H1 (cell line): ENCODE data around the gene SRGAP3. TPM values are rescaled to one million over a fixed set of nuclear protein-coding genes. Genes with fewer than 3 reads are reported as not detected.

Experiments
- CTCF ChIA-PET: fragments of 300-600 bp; sonication (Branson Sonifier 250); formaldehyde crosslinking; loops from one replicate; lab custom pipeline; 2021; ENCODE audit not compliant: partially characterized antibody; lab: Charles Lee
- POLR2A ChIA-PET: fragments of 300-600 bp; sonication (Branson Sonifier 250); formaldehyde crosslinking; loops from one replicate; lab custom pipeline; 2021; ENCODE audit warnings: inconsistent platforms; ENCODE audit not compliant: partially characterized antibody; lab: Charles Lee
- DNase-seq, 2 experiments: peaks; one replicate each; pipeline versions ENCODE4 v3.0.0 to v3.0.0-alpha.2; 2010 to 2022; ENCODE audit warnings: low spot score in 2 of 2, low read depth in 1 of 2, mixed read lengths in 1 of 2
- FAIRE-seq: peaks from 2 replicates; lab custom pipeline; 2011; peaks lifted over from hg19 to GRCh38; lab: Jason Lieb, UNC
- H2AFZ ChIP-seq: 2 replicates; pipeline ENCODE4 v1.8.1; 2012; ENCODE audit warnings: low read length, inconsistent platforms
- H2AK5ac ChIP-seq: 2 replicates; pipeline ENCODE4 v1.6.1; 2013; ENCODE audit warnings: low read depth, low read length
- H2BK120ac ChIP-seq: replicated peaks from 2 replicates; pipeline ENCODE3; 2013; ENCODE audit warnings: low read depth, low read length, inconsistent platforms
- H2BK12ac ChIP-seq: 2 replicates; pipeline ENCODE4 v1.6.1; 2013; ENCODE audit warnings: low read depth, low read length
- H2BK15ac ChIP-seq: 2 replicates; pipeline ENCODE4 v1.6.1; 2013; ENCODE audit warnings: low read length
- H2BK20ac ChIP-seq: 2 replicates; pipeline ENCODE4 v1.6.1; 2013; ENCODE audit warnings: low read length
- H2BK5ac ChIP-seq: 2 replicates; pipeline ENCODE4 v1.6.1; 2013; ENCODE audit warnings: low read depth, low read length
- H3K14ac ChIP-seq: 2 replicates; pipeline ENCODE4 v1.6.1; 2013; ENCODE audit warnings: inconsistent platforms; ENCODE audit not compliant: insufficient read length
- H3K18ac ChIP-seq: 2 replicates; pipeline ENCODE4 v1.6.1; 2013; ENCODE audit warnings: low read length; ENCODE audit errors: extremely low read depth
- H3K23ac ChIP-seq: 2 replicates; pipeline ENCODE4 v1.6.1; 2013; ENCODE audit warnings: inconsistent platforms; ENCODE audit not compliant: insufficient read length
- H3K23me2 ChIP-seq: 2 replicates; pipeline ENCODE4 v1.6.1; 2013; ENCODE audit warnings: low read depth, low read length
- H3K27ac ChIP-seq: 2 replicates; pipeline ENCODE4 v1.6.1; 2011; ENCODE audit warnings: low read depth, low read length, inconsistent platforms
- H3K27me3 ChIP-seq, 4 experiments: replicated peaks in 1 of 4; 1 replicate in 1 of 4; 2 replicates in 3 of 4; pipeline versions ENCODE4 v1.6.1 to v1.8.1; 2011 to 2013; ENCODE audit warnings: low read length in 3 of 4, mild to moderate bottlenecking in 3 of 4, inconsistent platforms in 2 of 4, mixed read lengths in 2 of 4, moderate library complexity in 1 of 4; ENCODE audit not compliant: control insufficient read depth in 3 of 4, insufficient read depth in 3 of 4; ENCODE audit errors: extremely low read depth in 1 of 4
- H3K36me3 ChIP-seq, 4 experiments: 2 replicates each; pipeline versions ENCODE4 v1.6.1 to v1.8.1; 2011 to 2013; ENCODE audit warnings: mild to moderate bottlenecking in 4 of 4, low read length in 3 of 4, moderate library complexity in 2 of 4, control low read depth in 1 of 4, inconsistent platforms in 1 of 4; ENCODE audit not compliant: insufficient read depth in 4 of 4, control insufficient read depth in 2 of 4
- H3K4ac ChIP-seq: replicated peaks from 2 replicates; pipeline ENCODE3; 2013; ENCODE audit warnings: low read length, low read depth, mixed read lengths, inconsistent platforms; ENCODE audit not compliant: insufficient read length
- H3K4me1 ChIP-seq, 4 experiments: replicated peaks in 1 of 4; 1 replicate in 1 of 4; 2 replicates in 3 of 4; pipeline versions ENCODE4 v1.6.1 to v1.8.1; 2011 to 2013; ENCODE audit warnings: low read length in 3 of 4, inconsistent platforms in 2 of 4, mixed read lengths in 1 of 4; ENCODE audit not compliant: insufficient read depth in 4 of 4, control insufficient read depth in 3 of 4
- H3K4me2 ChIP-seq, 2 experiments: 2 replicates each; pipeline versions ENCODE4 v1.6.1 to v1.8.1; 2011 to 2013; ENCODE audit warnings: low read depth in 2 of 2, low read length in 2 of 2, control low read depth in 1 of 2, inconsistent platforms in 1 of 2, mild to moderate bottlenecking in 1 of 2; ENCODE audit not compliant: insufficient read depth in 1 of 2
- H3K4me3 ChIP-seq, 4 experiments: fragments of 200-600, 300-600 bp in 1 of 4; sonication (generic), shearing (Covaris generic), sonication (Bioruptor Twin) in 1 of 4; 2 replicates each; pipeline versions ENCODE4 v1.5.1 to v1.8.1; 2011 to 2016; ENCODE audit warnings: low read length in 4 of 4, low read depth in 3 of 4, control low read depth in 2 of 4, inconsistent platforms in 2 of 4, mild to moderate bottlenecking in 2 of 4, mixed read lengths in 1 of 4, moderate library complexity in 1 of 4; ENCODE audit not compliant: insufficient read depth in 2 of 4; ENCODE audit errors: extremely low read depth in 1 of 4
- H3K56ac ChIP-seq: replicated peaks from 2 replicates; pipeline ENCODE3; 2013; ENCODE audit warnings: low read depth, mild to moderate bottlenecking, mixed read lengths, low read length, inconsistent platforms; ENCODE audit not compliant: insufficient read length
- H3K79me1 ChIP-seq: 2 replicates; pipeline ENCODE4 v1.6.1; 2013; ENCODE audit warnings: low read depth, low read length, control low read depth
- H3K79me2 ChIP-seq, 2 experiments: 2 replicates each; pipeline versions ENCODE4 v1.6.1 to v1.8.1; 2012 to 2013; ENCODE audit warnings: low read length in 2 of 2, mild to moderate bottlenecking in 2 of 2, inconsistent platforms in 1 of 2; ENCODE audit not compliant: insufficient read depth in 2 of 2, control insufficient read depth in 1 of 2
- H3K9ac ChIP-seq, 4 experiments: replicated peaks in 1 of 4; 1 replicate in 1 of 4; 2 replicates in 3 of 4; pipeline versions ENCODE4 v1.6.1 to v1.8.1; 2011 to 2013; ENCODE audit warnings: low read depth in 3 of 4, low read length in 3 of 4, control low read depth in 2 of 4, mild to moderate bottlenecking in 2 of 4, moderate library complexity in 2 of 4, inconsistent platforms in 1 of 4; ENCODE audit errors: extremely low read depth in 1 of 4
- H3K9me3 ChIP-seq, 2 experiments: 2 replicates each; pipeline versions ENCODE4 v1.6.1 to v1.8.1; 2012 to 2013; ENCODE audit warnings: mild to moderate bottlenecking in 2 of 2, moderate library complexity in 2 of 2, control low read depth in 1 of 2, inconsistent platforms in 1 of 2, low read depth in 1 of 2, low read length in 1 of 2, mixed read lengths in 1 of 2; ENCODE audit not compliant: insufficient read depth in 2 of 2
- H4K20me1 ChIP-seq, 2 experiments: replicated peaks in 1 of 2; 2 replicates each; pipeline versions ENCODE3 to v1.8.1; 2011 to 2013; ENCODE audit warnings: inconsistent platforms in 2 of 2, low read length in 2 of 2, mild to moderate bottlenecking in 1 of 2; ENCODE audit not compliant: insufficient read depth in 2 of 2, control insufficient read depth in 1 of 2
- H4K5ac ChIP-seq: 2 replicates; pipeline ENCODE4 v1.6.1; 2013; ENCODE audit warnings: low read length, low read depth, mixed read lengths, inconsistent platforms; ENCODE audit not compliant: insufficient read length
- H4K8ac ChIP-seq: 2 replicates; pipeline ENCODE4 v1.8.0; 2013; ENCODE audit warnings: mild to moderate bottlenecking, moderate library complexity, low read length, inconsistent platforms; ENCODE audit not compliant: insufficient read depth; ENCODE audit errors: extremely low read depth
- H4K91ac ChIP-seq: replicated peaks from 2 replicates; pipeline ENCODE3; 2013; ENCODE audit warnings: low read length, mixed read lengths, inconsistent platforms; ENCODE audit not compliant: insufficient read length
- CBX8 ChIP-seq: fragments of 300-800, 300-1000 bp; sonication (generic); IDR thresholded peaks from 2 replicates; pipeline ENCODE4 v1.7.1; 2016; ENCODE audit warnings: low read depth, low read length, borderline replicate concordance
- JUN ChIP-seq: IDR thresholded peaks from 2 replicates; pipeline ENCODE4 v1.6.1; 2011; ENCODE audit warnings: low read depth, mild to moderate bottlenecking, improper control_type of control experiment, low read length
- KDM5A ChIP-seq: fragments of 200-600 bp; IDR thresholded peaks from 2 replicates; pipeline ENCODE4 v1.7.1; 2012; ENCODE audit warnings: mild to moderate bottlenecking, low read length, inconsistent platforms, mixed read lengths
- SUZ12 ChIP-seq: fragments of 200-600 bp; sonication (generic); IDR thresholded peaks from 2 replicates; pipeline ENCODE4 v1.6.1; 2012; ENCODE audit warnings: mild to moderate bottlenecking, inconsistent platforms, low read length, moderate library complexity, mixed read lengths
- WGBS, 2 experiments: shearing (Covaris generic) in 1 of 2; methylation state at CpG; one replicate each; pipeline versions ENCODE4 v1.1.6 to v1.1.7; 2013 to 2015; ENCODE audit warnings: low lambda C conversion rate in 2 of 2, mixed read lengths in 2 of 2, inconsistent platforms in 1 of 2, low coverage in 1 of 2, missing lambda C conversion rate in 1 of 2; ENCODE audit not compliant: insufficient replicate concordance in 2 of 2, insufficient coverage in 1 of 2, insufficient read length in 1 of 2; ENCODE audit errors: extremely low coverage in 1 of 2, missing lambda C conversion rate in 1 of 2; 5-methylcytosine and 5-hydroxymethylcytosine counted together
- polyA plus RNA-seq, 7 experiments: library from polyadenylated mRNA; depleted of rRNA in 3 of 7; stranded (reverse) in 5 of 7; unstranded in 2 of 7; fragments of >200 nt in 5 of 7; fragments of 200-250 nt in 2 of 7; gene quantifications; 1 replicate in 5 of 7; 2 replicates in 1 of 7; 4 replicates in 1 of 7; pipeline versions ENCODE4 v1.2.1 to v1.2.3, GENCODE V29; 2011 to 2013; ENCODE audit warnings: missing spikeins in 2 of 7, mixed read lengths in 2 of 7
- total RNA-seq: library from RNA; stranded (reverse); fragmentation: NEBNext Ultra II Directional; extraction: Animal tissue kit (Norgen Biotek cat#: 25700); gene quantifications from 2 replicates; pipeline ENCODE4 v1.2.1, GENCODE V29; 2021

Gene SRGAP3
- total and polyA plus RNA-seq, 2 of the 8 experiments (the other 6 are each of a cell fraction or from before 2014, with no cell fraction given), result 5.8 to 11.4 TPM

DNA sequence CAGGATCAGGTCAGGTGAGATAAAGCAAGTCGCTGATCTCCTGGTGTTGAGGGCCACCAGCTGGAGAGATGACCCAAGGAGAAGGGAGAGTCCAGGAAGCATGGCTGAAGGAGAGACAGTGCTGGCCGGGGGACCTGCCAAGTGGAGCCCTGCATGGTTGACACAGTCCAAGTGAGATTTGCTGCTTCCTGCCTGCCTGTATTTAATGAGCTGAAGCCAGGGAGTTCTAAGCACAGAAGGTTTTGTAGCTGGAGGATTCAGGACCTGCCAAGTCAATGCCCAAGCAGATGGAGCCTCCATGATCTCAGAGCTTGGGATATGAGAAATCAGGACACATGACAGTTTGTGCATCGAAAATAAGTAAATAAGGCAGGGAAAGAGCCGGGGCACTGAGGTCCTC lies 125.6 kb downstream of the SRGAP3 start:
- no peaks in the 10 kb centered on the region for H3K23me2 ChIP-seq
- no peak overlapping the region for H2BK5ac ChIP-seq
- no peak overlapping the region for H3K9ac ChIP-seq
- H3K4me1 ChIP-seq, result peaks cover 5 to 14% (median 8%) of the 10 kb centered on the region in 4 experiments; a peak in 5 of 7 replicates
- H2BK20ac ChIP-seq, result no peak overlapping the region
- no peak overlapping the region for H4K5ac ChIP-seq
- ChIA-PET POLR2A (interaction anchor here (1.1 to 1.2 kb wide), 2 partner anchors 10 to 12 kb away, joined by 3 read pairs; no protein-coding TSS in a partner anchor), CTCF (interaction anchor here (0.7 to 10.9 kb wide), 13 partner anchors 9 to 355 kb away, joined by 3 to 79 read pairs (median 5); partner anchors contain the start of gene OXTR)
- no peaks in the 10 kb centered on the region for H3K79me2 ChIP-seq
- H4K8ac ChIP-seq, result no peak overlapping the region
- H3K4me2 ChIP-seq, result no peak overlapping the region
- no peak overlapping the region for H3K27ac ChIP-seq
- H2BK12ac ChIP-seq, result no peak overlapping the region
- 0 out of 2 replicates have a peak, but pooled peaks cover 2% of the 10 kb centered on the region for H3K79me1 ChIP-seq
- no peak overlapping the region for H3K56ac ChIP-seq
- H3K4me3 ChIP-seq, result no peak overlapping the region
- H4K20me1 ChIP-seq, result no peaks in the 10 kb centered on the region
- FAIRE-seq (no peak), DNase-seq (no peak)
- H3K36me3 ChIP-seq, result no peaks in the 10 kb centered on the region
- H2BK15ac ChIP-seq, result no peak overlapping the region
- TF ChIP-seq SUZ12, result no peak
- TF ChIP-seq JUN, result no peak
- no peak for TF ChIP-seq KDM5A
- no peak for TF ChIP-seq CBX8
- H3K23ac ChIP-seq, result no peak overlapping the region
- H3K14ac ChIP-seq, result no peak overlapping the region
- no peak overlapping the region for H4K91ac ChIP-seq
- H3K4ac ChIP-seq, result no peak overlapping the region
- H3K9me3 ChIP-seq, result no peaks in the 10 kb centered on the region
- H2BK120ac ChIP-seq, result no peak overlapping the region
- no peak overlapping the region for H2AK5ac ChIP-seq
- 93% methylated on average over 4 of the region's 4 CpGs; no CpG with 5 or more reads in 1 of the 2 experiments for WGBS, 2 experiments
- no peak overlapping the region for H2AFZ ChIP-seq
- H3K18ac ChIP-seq, result no peak overlapping the region
- H3K27me3 ChIP-seq, result no peaks in the 10 kb centered on the region
